ENCODE measurements around the gene RPA1. TPM values are rescaled to one million over a fixed set of nuclear protein-coding genes. Genes with fewer than 3 reads are reported as not detected.
"Not testable (repeated sequence)": the region's sequence is repeated elsewhere in the genome, so short reads cannot be mapped to it uniquely, and the experiment has no call there.

The RPA1 gene
- 18.9 and 31.4 TPM in 2 replicates for total RNA-seq (2014; rRNA removed; shearing (Covaris generic))
- polyA plus RNA-seq (2015; cell fraction: cytosol; rRNA removed), result 52.3 and 54.2 TPM in 2 replicates
- polyA plus RNA-seq (2015; cell fraction: nucleus; rRNA removed), result 47.9 and 59.0 TPM in 2 replicates

- peak; percentile 84 for DNase-seq (ENCODE audit: low read depth, low spot score)
- in situ Hi-C loops (cut with HindIII; ENCODE audit: low pct_unique_long_range_greater_than_20kb, low sequenced_read_pairs), result no loop called here
Measured at GRCh38 chr17:1829592-1830257, at the start of gene RPA1, which contains the start of gene SMYD4. RPA1 (plus strand) TSS chr17:1830005; CDS start chr17:1830094, 89 bp downstream. SMYD4 (minus strand) TSS chr17:1829902; CDS start chr17:1827994, 1,908 bp downstream.

- in situ Hi-C loops (cut with HindIII; ENCODE audit: low pct_unique_long_range_greater_than_20kb, low sequenced_read_pairs), result loop anchor here (10.0 kb wide), 1 partner anchor 67 kb away; the partner anchor contains the start of gene TLCD2
- no peak for DNase-seq (ENCODE audit: low read depth, low spot score)
Measured at GRCh38 chr17:1782171-1782567, 47.6 kb upstream of the RPA1 start.

- no peak for DNase-seq (ENCODE audit: low read depth, low spot score)
- in situ Hi-C loops (cut with HindIII; ENCODE audit: low pct_unique_long_range_greater_than_20kb, low sequenced_read_pairs), result loop anchor here (10.0 kb wide), 1 partner anchor 68 kb away; the partner anchor contains the start of gene TLCD2
Measured at GRCh38 chr17:1783271-1783670, 46.5 kb upstream of the RPA1 start.

- peak; percentile 70 for DNase-seq (ENCODE audit: low read depth, low spot score)
- in situ Hi-C loops (cut with HindIII; ENCODE audit: low pct_unique_long_range_greater_than_20kb, low sequenced_read_pairs), result loop anchor here (10.0 kb wide), 1 partner anchor 69 kb away; the partner anchor contains the start of gene TLCD2
Measured at GRCh38 chr17:1783834-1784611, 45.8 kb upstream of the RPA1 start.

GRCh38 chr17:1785930-1786329 is 43.9 kb upstream of the RPA1 start:
- no peak for DNase-seq (ENCODE audit: low read depth, low spot score)
- in situ Hi-C loops (cut with HindIII; ENCODE audit: low pct_unique_long_range_greater_than_20kb, low sequenced_read_pairs), result loop anchor here (10.0 kb wide), 1 partner anchor 71 kb away; the partner anchor contains the start of gene TLCD2

GRCh38 chr17:1786708-1787107 is 43.1 kb upstream of the RPA1 start:
- DNase-seq (ENCODE audit: low read depth, low spot score), result no peak
- in situ Hi-C loops (cut with HindIII; ENCODE audit: low pct_unique_long_range_greater_than_20kb, low sequenced_read_pairs), result loop anchor here (10.0 kb wide), 1 partner anchor 72 kb away; the partner anchor contains the start of gene TLCD2

GRCh38 chr17:1787301-1787902 is 42.4 kb upstream of the RPA1 start:
- in situ Hi-C loops (cut with HindIII; ENCODE audit: low pct_unique_long_range_greater_than_20kb, low sequenced_read_pairs), result loop anchor here (10.0 kb wide), 1 partner anchor 73 kb away; the partner anchor contains the start of gene TLCD2
- DNase-seq (ENCODE audit: low read depth, low spot score), result no peak

GRCh38 chr17:1789936-1790335 is 39.9 kb upstream of the RPA1 start:
- no peak for DNase-seq (ENCODE audit: low read depth, low spot score)
- in situ Hi-C loops (cut with HindIII; ENCODE audit: low pct_unique_long_range_greater_than_20kb, low sequenced_read_pairs), result loop anchor here (10.0 kb wide), 1 partner anchor 75 kb away; the partner anchor contains the start of gene TLCD2

GRCh38 chr17:1792495-1793446 is 37.0 kb upstream of the RPA1 start:
- in situ Hi-C loops (cut with HindIII; ENCODE audit: low pct_unique_long_range_greater_than_20kb, low sequenced_read_pairs), result no loop called here
- no peak for DNase-seq (ENCODE audit: low read depth, low spot score)

GRCh38 chr17:1793447-1793806 is 36.4 kb upstream of the RPA1 start:
- in situ Hi-C loops (cut with HindIII; ENCODE audit: low pct_unique_long_range_greater_than_20kb, low sequenced_read_pairs), result no loop called here
- DNase-seq (ENCODE audit: low read depth, low spot score), result no peak

- in situ Hi-C loops (cut with HindIII; ENCODE audit: low pct_unique_long_range_greater_than_20kb, low sequenced_read_pairs), result no loop called here
- peak; percentile 74 for DNase-seq (ENCODE audit: low read depth, low spot score)
Measured at GRCh38 chr17:1796800-1797199, 33.0 kb upstream of the RPA1 start.

GRCh38 chr17:1797323-1797722 is 32.5 kb upstream of the RPA1 start:
- DNase-seq (ENCODE audit: low read depth, low spot score), result no peak
- in situ Hi-C loops (cut with HindIII; ENCODE audit: low pct_unique_long_range_greater_than_20kb, low sequenced_read_pairs), result no loop called here

- in situ Hi-C loops (cut with HindIII; ENCODE audit: low pct_unique_long_range_greater_than_20kb, low sequenced_read_pairs); DNase-seq (ENCODE audit: low read depth, low spot score): not testable (repeated sequence)
Measured at GRCh38 chr17:1797846-1798245, 32.0 kb upstream of the RPA1 start.

- no peak for DNase-seq (ENCODE audit: low read depth, low spot score)
- in situ Hi-C loops (cut with HindIII; ENCODE audit: low pct_unique_long_range_greater_than_20kb, low sequenced_read_pairs), result no loop called here
Measured at GRCh38 chr17:1800240-1800639, 29.6 kb upstream of the RPA1 start.

GRCh38 chr17:1800712-1801111 is 29.1 kb upstream of the RPA1 start:
- in situ Hi-C loops (cut with HindIII; ENCODE audit: low pct_unique_long_range_greater_than_20kb, low sequenced_read_pairs), result no loop called here
- no peak for DNase-seq (ENCODE audit: low read depth, low spot score)

GRCh38 chr17:1802429-1802828 is 27.4 kb upstream of the RPA1 start:
- DNase-seq (ENCODE audit: low read depth, low spot score), result no peak
- in situ Hi-C loops (cut with HindIII; ENCODE audit: low pct_unique_long_range_greater_than_20kb, low sequenced_read_pairs), result no loop called here

GRCh38 chr17:1803280-1803679 is 26.5 kb upstream of the RPA1 start:
- DNase-seq (ENCODE audit: low read depth, low spot score), result no peak
- in situ Hi-C loops (cut with HindIII; ENCODE audit: low pct_unique_long_range_greater_than_20kb, low sequenced_read_pairs), result no loop called here

Measured in SK-MEL-5 (cell line).